ENCODE measurements around the gene SLC35F4. TPM values are rescaled to one million over a fixed set of nuclear protein-coding genes. Genes with fewer than 3 reads are reported as not detected.

Gene SLC35F4
- total and polyA plus RNA-seq, 10 of the 15 experiments (the other 5 are each of a cell fraction or from before 2014, with no cell fraction given) = 0.06 to 0.30 TPM; not detected in 8

GRCh38 chr14:57609192-57610075 is 256.5 kb downstream of the SLC35F4 start (continued):
- no peak for TF ChIP-seq POLR2AphosphoS2 (IDR thresholded peaks at IDR 0.05; ENCODE audit: low read depth, low read length)

DNA sequence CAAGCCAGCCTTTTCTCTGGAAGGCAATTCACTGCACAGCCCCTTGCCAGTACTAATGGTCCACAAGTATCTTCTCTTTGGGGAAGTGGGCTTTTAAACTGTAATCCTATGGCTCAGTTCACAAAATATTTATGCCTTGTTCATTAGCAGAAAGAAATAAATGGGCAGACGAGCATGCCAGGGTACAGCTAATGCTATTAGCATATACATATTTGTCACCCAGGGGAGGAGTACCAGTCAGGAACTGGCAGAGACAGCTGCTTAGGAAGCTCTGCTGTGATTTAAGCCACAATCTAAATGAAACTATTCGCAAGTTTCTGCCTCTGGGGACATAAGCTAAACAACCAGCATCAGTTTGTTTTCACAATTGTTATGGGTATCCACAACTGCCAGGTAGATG is 258.8 kb downstream of the SLC35F4 start:
- no peak overlapping the region for H3K4me3 ChIP-seq
- no peak overlapping the region for H3K27ac ChIP-seq (ENCODE audit: control insufficient read depth, insufficient read depth)
- H3K27me3 ChIP-seq (replicated peaks in 1 of 2; ENCODE audit: control insufficient read depth in 2 of 2, insufficient read depth in 2 of 2, low read length in 1 of 2) = no peaks in the 10 kb centered on the region; a peak in 2 of 4 replicates
- H2AFZ ChIP-seq (ENCODE audit: control insufficient read depth, low read depth, low read length) = no peak overlapping the region
- DNase-seq (ENCODE audit: low read depth, low spot score) (no peak), ATAC-seq (peak; percentile 40; the same call in 2 of the 3 replicates), FAIRE-seq (no peak)
- ChIA-PET POLR2A (no interaction called here), RAD21 (ENCODE audit: unreplicated experiment) (no interaction called here), CTCF (no interaction called here), SMC1A (ENCODE audit: uncharacterized antibody, unreplicated experiment) (no interaction called here)
- no peaks in the 10 kb centered on the region for H3K9me3 ChIP-seq (replicated peaks; ENCODE audit: control insufficient read depth, insufficient read depth, low read length)
- in situ Hi-C loops (cut with MboI) (no loop called here), intact Hi-C loops (cut with micrococcal nuclease; ENCODE audit: unreplicated experiment) (no loop called here)
- no peak overlapping the region for H3K4me2 ChIP-seq (ENCODE audit: control insufficient read depth, insufficient read depth)
- no TSS peak for BruUV-seq (replicated peaks)
- no peaks in the 10 kb centered on the region for H3K4me1 ChIP-seq (ENCODE audit: control insufficient read depth, insufficient read depth, low read length)
- no peaks in the 10 kb centered on the region for H3K36me3 ChIP-seq (ENCODE audit: control insufficient read depth in 2 of 2, insufficient read depth in 2 of 2, low read length in 1 of 2)
- H3K79me2 ChIP-seq (ENCODE audit: control insufficient read depth, insufficient read depth, low read length) = no peaks in the 10 kb centered on the region
- H4K20me1 ChIP-seq (ENCODE audit: control insufficient read depth, insufficient read depth) = no peaks in the 10 kb centered on the region
- H3K9ac ChIP-seq (ENCODE audit: control insufficient read depth, insufficient read depth, low read length) = no peak overlapping the region
- WGBS (ENCODE audit: insufficient coverage, insufficient replicate concordance, low lambda C conversion rate, missing lambda C conversion rate) = 0% methylated on average over 2 of the region's 2 CpGs
- TF ChIP-seq MYB (IDR thresholded peaks at IDR 0.05; ENCODE audit: borderline replicate concordance, low read depth, low read length) = no peak
- TF ChIP-seq, protein P1, sequence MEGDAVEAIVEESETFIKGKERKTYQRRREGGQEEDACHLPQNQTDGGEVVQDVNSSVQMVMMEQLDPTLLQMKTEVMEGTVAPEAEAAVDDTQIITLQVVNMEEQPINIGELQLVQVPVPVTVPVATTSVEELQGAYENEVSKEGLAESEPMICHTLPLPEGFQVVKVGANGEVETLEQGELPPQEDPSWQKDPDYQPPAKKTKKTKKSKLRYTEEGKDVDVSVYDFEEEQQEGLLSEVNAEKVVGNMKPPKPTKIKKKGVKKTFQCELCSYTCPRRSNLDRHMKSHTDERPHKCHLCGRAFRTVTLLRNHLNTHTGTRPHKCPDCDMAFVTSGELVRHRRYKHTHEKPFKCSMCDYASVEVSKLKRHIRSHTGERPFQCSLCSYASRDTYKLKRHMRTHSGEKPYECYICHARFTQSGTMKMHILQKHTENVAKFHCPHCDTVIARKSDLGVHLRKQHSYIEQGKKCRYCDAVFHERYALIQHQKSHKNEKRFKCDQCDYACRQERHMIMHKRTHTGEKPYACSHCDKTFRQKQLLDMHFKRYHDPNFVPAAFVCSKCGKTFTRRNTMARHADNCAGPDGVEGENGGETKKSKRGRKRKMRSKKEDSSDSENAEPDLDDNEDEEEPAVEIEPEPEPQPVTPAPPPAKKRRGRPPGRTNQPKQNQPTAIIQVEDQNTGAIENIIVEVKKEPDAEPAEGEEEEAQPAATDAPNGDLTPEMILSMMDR (IDR thresholded peaks at IDR 0.05 in 2 of 3, conservative IDR thresholded peaks at IDR 0.05 in 1 of 3; ENCODE audit: control insufficient read depth in 2 of 3, extremely low read depth in 1 of 3, insufficient read depth in 1 of 3, low read depth in 3 of 3, low read length in 3 of 3) = no peak
- TF ChIP-seq FOXM1 (IDR thresholded peaks at IDR 0.05; ENCODE audit: low read depth, low read length) = no peak
- TF ChIP-seq, protein P2, sequence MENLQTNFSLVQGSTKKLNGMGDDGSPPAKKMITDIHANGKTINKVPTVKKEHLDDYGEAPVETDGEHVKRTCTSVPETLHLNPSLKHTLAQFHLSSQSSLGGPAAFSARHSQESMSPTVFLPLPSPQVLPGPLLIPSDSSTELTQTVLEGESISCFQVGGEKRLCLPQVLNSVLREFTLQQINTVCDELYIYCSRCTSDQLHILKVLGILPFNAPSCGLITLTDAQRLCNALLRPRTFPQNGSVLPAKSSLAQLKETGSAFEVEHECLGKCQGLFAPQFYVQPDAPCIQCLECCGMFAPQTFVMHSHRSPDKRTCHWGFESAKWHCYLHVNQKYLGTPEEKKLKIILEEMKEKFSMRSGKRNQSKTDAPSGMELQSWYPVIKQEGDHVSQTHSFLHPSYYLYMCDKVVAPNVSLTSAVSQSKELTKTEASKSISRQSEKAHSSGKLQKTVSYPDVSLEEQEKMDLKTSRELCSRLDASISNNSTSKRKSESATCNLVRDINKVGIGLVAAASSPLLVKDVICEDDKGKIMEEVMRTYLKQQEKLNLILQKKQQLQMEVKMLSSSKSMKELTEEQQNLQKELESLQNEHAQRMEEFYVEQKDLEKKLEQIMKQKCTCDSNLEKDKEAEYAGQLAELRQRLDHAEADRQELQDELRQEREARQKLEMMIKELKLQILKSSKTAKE (IDR thresholded peaks at IDR 0.05; ENCODE audit: low read depth, poor library complexity, severe bottlenecking) = no peak
- TF ChIP-seq IKZF1 (conservative IDR thresholded peaks at IDR 0.05) = no peak
- TF ChIP-seq JUND (IDR thresholded peaks at IDR 0.05; ENCODE audit: low read depth, low read length) = no peak
- TF ChIP-seq PAX5 (IDR thresholded peaks at IDR 0.05; ENCODE audit: borderline replicate concordance, low read depth, low read length) = no peak
- no peak for TF ChIP-seq KDM1A (IDR thresholded peaks at IDR 0.05; ENCODE audit: borderline replicate concordance)
- TF ChIP-seq RAD51 (IDR thresholded peaks at IDR 0.05) = no peak
- no peak for TF ChIP-seq SRF (IDR thresholded peaks at IDR 0.05; ENCODE audit: low read depth in 2 of 2, low read length in 2 of 2)
- TF ChIP-seq, protein P3, sequence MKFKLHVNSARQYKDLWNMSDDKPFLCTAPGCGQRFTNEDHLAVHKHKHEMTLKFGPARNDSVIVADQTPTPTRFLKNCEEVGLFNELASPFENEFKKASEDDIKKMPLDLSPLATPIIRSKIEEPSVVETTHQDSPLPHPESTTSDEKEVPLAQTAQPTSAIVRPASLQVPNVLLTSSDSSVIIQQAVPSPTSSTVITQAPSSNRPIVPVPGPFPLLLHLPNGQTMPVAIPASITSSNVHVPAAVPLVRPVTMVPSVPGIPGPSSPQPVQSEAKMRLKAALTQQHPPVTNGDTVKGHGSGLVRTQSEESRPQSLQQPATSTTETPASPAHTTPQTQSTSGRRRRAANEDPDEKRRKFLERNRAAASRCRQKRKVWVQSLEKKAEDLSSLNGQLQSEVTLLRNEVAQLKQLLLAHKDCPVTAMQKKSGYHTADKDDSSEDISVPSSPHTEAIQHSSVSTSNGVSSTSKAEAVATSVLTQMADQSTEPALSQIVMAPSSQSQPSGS (IDR thresholded peaks at IDR 0.05; ENCODE audit: low read length) = no peak
- TF ChIP-seq TARDBP (IDR thresholded peaks at IDR 0.05; ENCODE audit: borderline replicate concordance) = no peak
- no peak for TF ChIP-seq PAX8 (IDR thresholded peaks at IDR 0.05)
- TF ChIP-seq HDAC6 (IDR thresholded peaks at IDR 0.05; ENCODE audit: unreplicated experiment) = no peak
- no peak for TF ChIP-seq NRF1 (conservative IDR thresholded peaks at IDR 0.05; ENCODE audit: low read depth, low read length)
- no peak for TF ChIP-seq RB1 (IDR thresholded peaks at IDR 0.05; ENCODE audit: borderline replicate concordance)
- TF ChIP-seq NR2C1 (IDR thresholded peaks at IDR 0.05) = no peak
